ENCODE data around the gene STXBP3. TPM values are rescaled to one million over a fixed set of nuclear protein-coding genes. Genes with fewer than 3 reads are reported as not detected.

STXBP3 gene
- total and polyA plus RNA-seq, 2 experiments from 2014 or later, result 25.0 to 77.5 TPM

DNA sequence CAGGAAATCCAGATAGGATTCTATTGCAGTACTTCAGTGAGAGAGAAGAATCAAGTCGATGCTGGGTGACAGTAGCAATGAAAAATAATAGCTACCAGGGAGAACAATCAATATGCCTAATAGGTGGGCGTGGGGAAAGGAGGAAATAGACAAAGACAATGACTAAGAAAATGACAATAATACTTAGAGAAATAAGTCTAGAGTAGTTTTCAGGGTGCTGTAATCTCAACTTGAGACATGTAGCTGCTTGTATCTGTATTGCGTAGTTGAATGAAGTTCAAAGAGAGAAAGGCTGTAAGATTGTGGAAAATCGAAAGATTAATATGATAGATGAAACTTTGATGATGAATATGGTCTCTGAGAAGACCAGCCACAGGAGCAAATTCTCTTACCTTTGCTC, 2.6 kb downstream of the STXBP3 start:
- H4K20me1 ChIP-seq (ENCODE audit: insufficient read depth, poor library complexity, severe bottlenecking), result peaks cover 4% of the 10 kb centered on the region
- H3K36me3 ChIP-seq (replicated peaks; ENCODE audit: insufficient read depth, low read depth), result no peaks in the 10 kb centered on the region
- TF ChIP-seq, protein P1, sequence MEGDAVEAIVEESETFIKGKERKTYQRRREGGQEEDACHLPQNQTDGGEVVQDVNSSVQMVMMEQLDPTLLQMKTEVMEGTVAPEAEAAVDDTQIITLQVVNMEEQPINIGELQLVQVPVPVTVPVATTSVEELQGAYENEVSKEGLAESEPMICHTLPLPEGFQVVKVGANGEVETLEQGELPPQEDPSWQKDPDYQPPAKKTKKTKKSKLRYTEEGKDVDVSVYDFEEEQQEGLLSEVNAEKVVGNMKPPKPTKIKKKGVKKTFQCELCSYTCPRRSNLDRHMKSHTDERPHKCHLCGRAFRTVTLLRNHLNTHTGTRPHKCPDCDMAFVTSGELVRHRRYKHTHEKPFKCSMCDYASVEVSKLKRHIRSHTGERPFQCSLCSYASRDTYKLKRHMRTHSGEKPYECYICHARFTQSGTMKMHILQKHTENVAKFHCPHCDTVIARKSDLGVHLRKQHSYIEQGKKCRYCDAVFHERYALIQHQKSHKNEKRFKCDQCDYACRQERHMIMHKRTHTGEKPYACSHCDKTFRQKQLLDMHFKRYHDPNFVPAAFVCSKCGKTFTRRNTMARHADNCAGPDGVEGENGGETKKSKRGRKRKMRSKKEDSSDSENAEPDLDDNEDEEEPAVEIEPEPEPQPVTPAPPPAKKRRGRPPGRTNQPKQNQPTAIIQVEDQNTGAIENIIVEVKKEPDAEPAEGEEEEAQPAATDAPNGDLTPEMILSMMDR (IDR thresholded peaks at IDR 0.05; ENCODE audit: poor library complexity), result no peak
- TF ChIP-seq EZH2 (IDR thresholded peaks at IDR 0.05; ENCODE audit: borderline replicate concordance), result no peak
- no peak for TF ChIP-seq EZH2phosphoT487 (IDR thresholded peaks at IDR 0.05; ENCODE audit: low read depth, severe bottlenecking, unreplicated experiment)
- no peak overlapping the region for H3K4me3 ChIP-seq
- H3K9me3 ChIP-seq (ENCODE audit: low read depth), result no peaks in the 10 kb centered on the region
- H3K4me1 ChIP-seq (ENCODE audit: insufficient read depth), result peaks cover 7% of the 10 kb centered on the region
- H3K9me2 ChIP-seq (replicated peaks; ENCODE audit: insufficient read depth), result no peaks in the 10 kb centered on the region
- no peak overlapping the region for H3K27ac ChIP-seq
- H3K27me3 ChIP-seq, result no peaks in the 10 kb centered on the region
- no peak overlapping the region for H2AFZ ChIP-seq
- WGBS (ENCODE audit: low lambda C conversion rate, missing lambda C conversion rate), result 96% methylated on average over 4 of the region's 4 CpGs
- H3K79me2 ChIP-seq, result peaks cover 31% of the 10 kb centered on the region
- H3K4me2 ChIP-seq, result no peak overlapping the region
- no peak for DNase-seq (ENCODE audit: low spot score)

DNA sequence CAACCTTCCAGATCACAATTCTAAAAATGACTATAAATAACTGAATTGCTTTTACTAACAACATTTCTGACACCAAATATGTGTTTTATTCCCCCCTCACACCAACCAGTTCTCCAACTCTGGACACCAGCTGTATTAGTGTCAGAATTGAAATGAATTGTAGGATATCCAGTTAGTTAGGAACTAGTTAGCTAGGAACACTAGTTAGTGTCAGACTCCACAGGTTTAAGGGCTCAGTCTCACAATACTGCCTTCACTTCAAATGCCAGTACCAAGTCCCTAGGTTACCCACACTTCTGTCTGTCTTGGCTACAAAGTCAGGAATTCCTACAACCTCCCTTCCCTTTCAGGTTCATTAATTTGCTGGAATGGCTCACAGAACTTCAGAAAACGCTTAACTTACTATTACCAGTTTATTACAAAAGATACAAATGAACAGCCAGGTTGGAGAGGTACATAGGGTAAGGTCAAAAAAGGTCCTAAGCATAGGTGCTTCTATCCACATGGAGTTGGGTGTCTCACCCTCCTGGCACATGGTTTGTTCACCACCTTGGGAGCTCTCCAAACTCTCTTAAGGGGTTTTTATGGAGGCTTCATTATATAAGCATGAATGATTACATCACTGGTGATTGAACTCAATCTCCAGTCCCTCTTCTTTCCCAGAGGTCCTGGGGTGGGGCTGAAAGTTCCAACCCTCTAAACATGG, 4.2 kb downstream of the STXBP3 start:
- H3K27me3 ChIP-seq, result no peaks in the 10 kb centered on the region
- H3K4me2 ChIP-seq, result no peak overlapping the region
- no peak overlapping the region for H3K4me3 ChIP-seq
- H3K9me3 ChIP-seq (ENCODE audit: low read depth), result no peaks in the 10 kb centered on the region
- no peak overlapping the region for H2AFZ ChIP-seq
- H3K9me2 ChIP-seq (replicated peaks; ENCODE audit: insufficient read depth), result no peaks in the 10 kb centered on the region
- H3K4me1 ChIP-seq (ENCODE audit: insufficient read depth), result peaks cover 7% of the 10 kb centered on the region
- DNase-seq (ENCODE audit: low spot score), result no peak
- H3K79me2 ChIP-seq, result peaks cover 31% of the 10 kb centered on the region
- H4K20me1 ChIP-seq (ENCODE audit: insufficient read depth, poor library complexity, severe bottlenecking), result peaks cover 4% of the 10 kb centered on the region
- TF ChIP-seq EZH2phosphoT487 (IDR thresholded peaks at IDR 0.05; ENCODE audit: low read depth, severe bottlenecking, unreplicated experiment) (no peak), EZH2 (IDR thresholded peaks at IDR 0.05; ENCODE audit: borderline replicate concordance) (no peak)
- TF ChIP-seq, protein P1 (IDR thresholded peaks at IDR 0.05; ENCODE audit: poor library complexity), result no peak
- no peaks in the 10 kb centered on the region for H3K36me3 ChIP-seq (replicated peaks; ENCODE audit: insufficient read depth, low read depth)
- 93% methylated on average over 1 of the region's 1 CpG for WGBS (ENCODE audit: low lambda C conversion rate, missing lambda C conversion rate)
- no peak overlapping the region for H3K27ac ChIP-seq

DNA sequence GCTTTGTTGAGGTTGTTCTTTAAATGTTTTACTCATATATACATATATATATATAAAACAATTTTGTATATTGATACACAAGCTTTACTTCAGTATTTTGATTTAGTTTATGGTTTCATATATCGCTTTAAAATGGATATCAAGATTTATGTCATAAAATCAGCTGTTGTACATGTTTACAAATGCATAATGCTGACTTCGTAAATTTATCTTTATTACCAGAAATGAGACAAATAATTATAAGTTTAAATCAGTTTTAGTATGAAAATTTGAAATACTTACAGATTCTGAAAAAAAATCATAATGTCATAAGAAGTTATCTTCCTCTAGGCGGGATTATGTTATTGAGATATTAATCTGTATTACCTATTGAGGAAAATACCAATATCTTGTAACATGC, 6.9 kb downstream of the STXBP3 start:
- no peak overlapping the region for H2AFZ ChIP-seq
- H3K9me3 ChIP-seq (ENCODE audit: low read depth), result no peaks in the 10 kb centered on the region
- H3K27me3 ChIP-seq, result no peaks in the 10 kb centered on the region
- TF ChIP-seq EZH2 (IDR thresholded peaks at IDR 0.05; ENCODE audit: borderline replicate concordance), result no peak
- TF ChIP-seq EZH2phosphoT487 (IDR thresholded peaks at IDR 0.05; ENCODE audit: low read depth, severe bottlenecking, unreplicated experiment), result no peak
- TF ChIP-seq, protein P1 (IDR thresholded peaks at IDR 0.05; ENCODE audit: poor library complexity), result no peak
- no peak for DNase-seq (ENCODE audit: low spot score)
- no peak overlapping the region for H3K4me3 ChIP-seq
- H3K79me2 ChIP-seq, result peaks cover 22% of the 10 kb centered on the region
- no peak overlapping the region for H3K4me2 ChIP-seq
- no peak overlapping the region for H3K27ac ChIP-seq
- peaks cover 3% of the 10 kb centered on the region for H4K20me1 ChIP-seq (ENCODE audit: insufficient read depth, poor library complexity, severe bottlenecking)
- no peaks in the 10 kb centered on the region for H3K4me1 ChIP-seq (ENCODE audit: insufficient read depth)
- WGBS (ENCODE audit: low lambda C conversion rate, missing lambda C conversion rate), result 77% methylated on average over 3 of the region's 3 CpGs
- H3K9me2 ChIP-seq (replicated peaks; ENCODE audit: insufficient read depth), result no peaks in the 10 kb centered on the region
- no peaks in the 10 kb centered on the region for H3K36me3 ChIP-seq (replicated peaks; ENCODE audit: insufficient read depth, low read depth)

All from hepatocyte (in vitro differentiated cells).